Muscle layer of colon (tissue), 2 donors: ENCODE results near the gene GRIP1.
"Not testable (repeated sequence)": the region's sequence is repeated elsewhere in the genome, so short reads cannot be mapped to it uniquely, and the experiment has no call there.

ENCODE experiments used
- H3K27ac ChIP-seq: one replicate; pipeline ENCODE4 v1.7.0; 2013; ENCODE audit warnings: low read depth, mild to moderate bottlenecking, low read length, moderate library complexity
- H3K27me3 ChIP-seq, 2 donors: one replicate each; pipeline ENCODE4 v1.7.0; 2013; ENCODE audit warnings: low read length in 2 of 2, mild to moderate bottlenecking in 2 of 2; ENCODE audit not compliant: insufficient read depth in 2 of 2, control insufficient read depth in 1 of 2
- H3K36me3 ChIP-seq: one replicate; pipeline ENCODE4 v1.7.0; 2013; ENCODE audit warnings: mild to moderate bottlenecking, low read length; ENCODE audit not compliant: insufficient read depth
- H3K4me1 ChIP-seq: one replicate; pipeline ENCODE4 v1.7.0; 2013; ENCODE audit warnings: mild to moderate bottlenecking, low read length; ENCODE audit not compliant: insufficient read depth
- H3K4me3 ChIP-seq, 2 donors: one replicate each; pipeline ENCODE4 v1.7.0; 2013; ENCODE audit warnings: low read length in 2 of 2, low read depth in 1 of 2, mild to moderate bottlenecking in 1 of 2, moderate library complexity in 1 of 2
- H3K9ac ChIP-seq: one replicate; pipeline ENCODE4 v1.7.0; 2013; ENCODE audit warnings: low read length
- H3K9me3 ChIP-seq: one replicate; pipeline ENCODE4 v1.7.0; 2013; ENCODE audit warnings: mild to moderate bottlenecking, low read length
- donor health status: abdominal sarcoma.
- donor health status: Adenocarcinoma of cecum.

Gene GRIP1

GRCh38 chr12:66502911-66503310, 176.0 kb downstream of the GRIP1 start:
- H3K4me3 ChIP-seq: no peak overlapping the region
- no peak overlapping the region for H3K9ac ChIP-seq
- no peaks in the 10 kb centered on the region for H3K36me3 ChIP-seq
- H3K9me3 ChIP-seq: no peaks in the 10 kb centered on the region
- H3K27ac ChIP-seq: no peak overlapping the region
- no peaks in the 10 kb centered on the region for H3K4me1 ChIP-seq
- H3K27me3 ChIP-seq: no peaks in the 10 kb centered on the region

- Histone ChIP-seq H3K27ac (no peak overlapping the region), H3K36me3 (no peaks in the 10 kb centered on the region), H3K4me1 (no peaks in the 10 kb centered on the region), H3K27me3 (no peaks in the 10 kb centered on the region), H3K4me3 (no peak overlapping the region), H3K9me3 (no peaks in the 10 kb centered on the region), H3K9ac (no peak overlapping the region)
These were observed 178.0 kb downstream of the GRIP1 start for GRCh38 chr12:66500841-66501240.

- Histone ChIP-seq H3K27me3 (no peaks in the 10 kb centered on the region), H3K4me3 (no peak overlapping the region), H3K27ac (no peak overlapping the region), H3K4me1 (no peaks in the 10 kb centered on the region), H3K36me3 (no peaks in the 10 kb centered on the region), H3K9ac (no peak overlapping the region), H3K9me3 (no peaks in the 10 kb centered on the region)
These were observed 178.8 kb downstream of the GRIP1 start for GRCh38 chr12:66500091-66500490.

- Histone ChIP-seq H3K4me1 (no peaks in the 10 kb centered on the region), H3K9ac (no peak overlapping the region), H3K4me3 (no peak overlapping the region), H3K27me3 (no peaks in the 10 kb centered on the region), H3K27ac (no peak overlapping the region), H3K9me3 (no peaks in the 10 kb centered on the region), H3K36me3 (no peaks in the 10 kb centered on the region)
These were observed 179.9 kb downstream of the GRIP1 start for GRCh38 chr12:66499000-66499399.

GRCh38 chr12:66498059-66498458, 180.8 kb downstream of the GRIP1 start:
- not testable (repeated sequence) for H3K9me3 ChIP-seq, H3K36me3 ChIP-seq, H3K9ac ChIP-seq, H3K4me1 ChIP-seq, H3K27me3 ChIP-seq, H3K4me3 ChIP-seq, H3K27ac ChIP-seq

GRCh38 chr12:66497008-66497897, 181.6 kb downstream of the GRIP1 start:
- Histone ChIP-seq H3K4me3 (no peak overlapping the region), H3K27ac (no peak overlapping the region), H3K4me1 (no peaks in the 10 kb centered on the region), H3K27me3 (no peaks in the 10 kb centered on the region), H3K9ac (no peak overlapping the region), H3K9me3 (no peaks in the 10 kb centered on the region), H3K36me3 (no peaks in the 10 kb centered on the region)

- Histone ChIP-seq H3K4me3 (no peak overlapping the region), H3K27me3 (no peaks in the 10 kb centered on the region), H3K9me3 (no peaks in the 10 kb centered on the region), H3K9ac (no peak overlapping the region), H3K27ac (no peak overlapping the region), H3K4me1 (no peaks in the 10 kb centered on the region), H3K36me3 (no peaks in the 10 kb centered on the region)
These were observed 182.3 kb downstream of the GRIP1 start for GRCh38 chr12:66496595-66496994.

GRCh38 chr12:66495709-66496108, 183.2 kb downstream of the GRIP1 start:
- no peak overlapping the region for H3K27ac ChIP-seq
- H3K4me1 ChIP-seq: no peaks in the 10 kb centered on the region
- H3K9me3 ChIP-seq: no peaks in the 10 kb centered on the region
- H3K27me3 ChIP-seq: no peaks in the 10 kb centered on the region
- H3K36me3 ChIP-seq: no peaks in the 10 kb centered on the region
- no peak overlapping the region for H3K9ac ChIP-seq
- no peak overlapping the region for H3K4me3 ChIP-seq

- H3K9me3 ChIP-seq: no peaks in the 10 kb centered on the region
These were observed 185.1 kb downstream of the GRIP1 start for GRCh38 chr12:66493819-66494218.

GRCh38 chr12:66491853-66492252, 187.0 kb downstream of the GRIP1 start:
- H3K27me3 ChIP-seq: no peaks in the 10 kb centered on the region
- no peaks in the 10 kb centered on the region for H3K9me3 ChIP-seq
- H3K9ac ChIP-seq: no peak overlapping the region
- no peak overlapping the region for H3K4me3 ChIP-seq
- H3K27ac ChIP-seq: no peak overlapping the region
- H3K36me3 ChIP-seq: no peaks in the 10 kb centered on the region
- no peaks in the 10 kb centered on the region for H3K4me1 ChIP-seq

More at GRCh38 chr12:66493819-66494218, 185.1 kb downstream of the GRIP1 start:
- Histone ChIP-seq H3K27me3 (no peaks in the 10 kb centered on the region), H3K4me3 (no peak overlapping the region), H3K9ac (no peak overlapping the region), H3K36me3 (no peaks in the 10 kb centered on the region), H3K27ac (no peak overlapping the region), H3K4me1 (no peaks in the 10 kb centered on the region)

GRCh38 chr12:66482351-66483203, 196.3 kb downstream of the GRIP1 start:
- H3K4me1 ChIP-seq: no peaks in the 10 kb centered on the region
- no peak overlapping the region for H3K27ac ChIP-seq
- H3K4me3 ChIP-seq: no peak overlapping the region
- no peaks in the 10 kb centered on the region for H3K36me3 ChIP-seq
- no peak overlapping the region for H3K9ac ChIP-seq
- H3K27me3 ChIP-seq: no peaks in the 10 kb centered on the region
- no peaks in the 10 kb centered on the region for H3K9me3 ChIP-seq
